Activated T-helper 1 cell treated with anti-CD3 and anti-CD28 coated beads, Interleukin-2, amount 50 U/mL, for 16 hours (primary cell): ENCODE measurements around the gene ALKBH4.
"Not testable (repeated sequence)": the region's sequence is repeated elsewhere in the genome, so short reads cannot be mapped to it uniquely, and the experiment has no call there.

Source experiments
- DNase-seq, 2 donors: peaks; one replicate each; pipeline ENCODE4 v3.0.0-alpha.2; 2020; ENCODE audit warnings: low read depth in 1 of 2, low spot score in 1 of 2

Gene ALKBH4

GRCh38 chr7:102429141-102429899 is 35.3 kb downstream of the ALKBH4 start:
- DNase-seq: no peak

- DNase-seq: no peak
Measured at GRCh38 chr7:102427019-102427405, 37.7 kb downstream of the ALKBH4 start.

- DNase-seq: peak in 1 of 2 donors; percentile 57
Measured at GRCh38 chr7:102426268-102427018, 38.2 kb downstream of the ALKBH4 start.

- DNase-seq: peak; percentile 62 to 74
Measured at GRCh38 chr7:102425639-102426267, 38.9 kb downstream of the ALKBH4 start.

GRCh38 chr7:102424787-102425218 is 39.9 kb downstream of the ALKBH4 start:
- DNase-seq: no peak

- DNase-seq: no peak
Measured at GRCh38 chr7:102424129-102424551, 40.5 kb downstream of the ALKBH4 start.

- no peak for DNase-seq
Measured at GRCh38 chr7:102421706-102422240, 42.9 kb downstream of the ALKBH4 start.

GRCh38 chr7:102418592-102418991 is 46.1 kb downstream of the ALKBH4 start:
- no peak for DNase-seq

GRCh38 chr7:102417105-102417504 is 47.6 kb downstream of the ALKBH4 start:
- DNase-seq: no peak

- no peak for DNase-seq
Measured at GRCh38 chr7:102416406-102416805, 48.3 kb downstream of the ALKBH4 start.

GRCh38 chr7:102415685-102416225 is 48.9 kb downstream of the ALKBH4 start:
- DNase-seq: peak in 1 of 2 donors; percentile 29

GRCh38 chr7:102413611-102414010 is 51.1 kb downstream of the ALKBH4 start:
- DNase-seq: no peak

GRCh38 chr7:102413091-102413490 is 51.6 kb downstream of the ALKBH4 start:
- DNase-seq: no peak

GRCh38 chr7:102412548-102412947 is 52.1 kb downstream of the ALKBH4 start:
- no peak for DNase-seq

- DNase-seq: no peak
Measured at GRCh38 chr7:102410918-102411317, 53.7 kb downstream of the ALKBH4 start.

GRCh38 chr7:102410123-102410522 is 54.5 kb downstream of the ALKBH4 start:
- DNase-seq: no peak

GRCh38 chr7:102409340-102409739 is 55.3 kb downstream of the ALKBH4 start:
- no peak for DNase-seq

- DNase-seq: not testable (repeated sequence)
Measured at GRCh38 chr7:102408530-102408929, 56.1 kb downstream of the ALKBH4 start.

- DNase-seq: no peak
Measured at GRCh38 chr7:102407910-102408309, 56.8 kb downstream of the ALKBH4 start.
